TTC549 (cell line): ENCODE measurements around the gene CSF3R.

Experiments used
- FAIRE-seq: peaks from 2 replicates; lab custom pipeline; 2012; peaks lifted over from hg19 to GRCh38; lab: Jason Lieb, UNC

CSF3R gene

DNA sequence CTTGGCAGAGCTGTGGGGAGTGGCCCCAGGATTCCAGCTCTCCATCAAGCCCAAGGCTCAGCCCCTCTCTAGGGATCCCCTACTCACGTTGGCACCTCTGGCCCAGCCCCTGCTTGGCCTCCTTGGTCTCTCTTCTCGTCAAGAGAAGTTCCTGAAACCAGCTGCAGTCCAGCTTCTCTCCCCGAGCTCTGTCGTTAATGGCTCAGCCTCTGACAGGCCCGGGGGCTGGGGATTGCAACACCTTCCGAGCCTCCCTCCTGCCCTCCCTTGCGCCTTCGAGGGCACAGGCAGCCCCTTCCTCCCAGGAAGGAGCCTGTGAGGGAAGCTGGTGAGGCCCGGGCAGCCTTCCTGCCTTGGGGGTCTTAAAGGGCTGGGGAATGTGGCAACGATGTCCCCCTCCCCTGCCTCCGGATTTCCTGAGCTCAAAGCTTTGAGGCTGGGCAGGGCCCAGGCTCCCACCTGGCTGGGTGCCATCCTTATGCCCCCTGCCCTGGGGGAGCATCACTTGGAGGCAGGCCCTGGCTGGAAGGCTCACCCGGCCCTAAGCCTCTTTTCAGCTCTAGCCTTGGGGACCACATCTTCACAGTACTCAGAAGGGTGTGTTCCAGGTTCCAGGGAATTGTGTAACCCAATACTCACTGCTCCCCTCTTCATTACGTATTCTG is at the start of gene CSF3R:
TSS of gene CSF3R (minus strand) at position 190 of the 665 bp plus-strand sequence. CDS start 3,417 bp downstream, outside the sequence.
- no peak for FAIRE-seq

DNA sequence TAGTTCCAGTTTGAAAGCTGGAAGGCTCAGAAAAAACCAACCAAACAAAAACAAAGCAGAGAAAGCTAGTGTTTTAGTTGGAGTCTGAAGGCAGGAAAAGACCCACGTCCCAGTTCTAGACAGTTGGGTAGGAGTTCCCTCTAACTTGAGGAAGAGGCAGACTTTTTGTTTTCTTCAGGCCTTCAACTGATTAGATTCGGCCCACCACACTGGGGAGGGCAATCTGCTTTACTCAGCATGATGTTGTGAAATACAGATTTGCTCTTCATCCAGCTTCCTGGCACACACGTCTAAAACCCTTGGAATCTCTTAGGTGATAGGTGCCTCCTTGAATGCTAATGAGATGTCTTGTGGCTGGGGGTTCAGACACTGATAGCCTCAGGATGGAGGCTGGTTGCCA is 49.1 kb upstream of the CSF3R start:
- no peak for FAIRE-seq

DNA sequence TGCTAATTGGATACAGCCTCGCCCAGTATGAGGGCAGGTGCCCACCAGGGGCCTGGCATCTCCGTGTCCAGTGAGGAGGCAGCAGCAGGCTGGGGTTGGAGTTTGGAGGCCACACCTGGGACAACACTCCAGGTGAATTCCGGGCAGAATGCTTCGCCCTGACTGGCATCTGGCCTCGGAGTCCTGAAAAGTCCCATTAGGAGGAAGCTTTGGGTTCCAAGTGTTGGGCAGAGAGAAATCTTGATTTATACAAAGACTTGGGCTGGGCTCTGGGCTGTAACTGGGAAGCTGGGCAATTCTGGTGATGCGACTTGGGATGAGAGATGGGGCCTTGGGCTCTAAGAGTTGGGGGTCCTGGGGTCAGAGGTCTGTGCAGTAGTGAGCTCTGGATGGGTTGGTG is 48.1 kb upstream of the CSF3R start:
- no peak for FAIRE-seq

DNA sequence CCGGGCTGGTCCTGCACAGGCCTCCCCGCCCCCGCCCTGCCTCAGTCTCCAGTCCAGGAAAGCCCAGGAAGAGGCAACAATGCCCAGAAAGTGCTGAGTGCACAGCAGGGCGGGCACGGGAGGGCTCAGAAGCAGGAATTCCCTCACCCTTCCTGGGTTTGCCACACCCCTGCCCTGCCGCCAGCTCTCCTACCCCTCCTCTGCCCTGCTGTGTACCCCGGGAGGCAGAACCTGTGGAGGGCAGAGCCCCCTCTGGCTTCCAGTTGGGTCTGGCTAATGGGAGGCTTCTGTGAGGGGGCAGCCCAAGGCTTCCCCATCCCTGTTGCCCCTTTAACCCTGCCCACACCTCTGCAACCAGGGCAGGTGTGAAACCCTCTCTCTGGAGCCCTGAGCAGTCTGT is 47.5 kb upstream of the CSF3R start:
- FAIRE-seq, result no peak

DNA sequence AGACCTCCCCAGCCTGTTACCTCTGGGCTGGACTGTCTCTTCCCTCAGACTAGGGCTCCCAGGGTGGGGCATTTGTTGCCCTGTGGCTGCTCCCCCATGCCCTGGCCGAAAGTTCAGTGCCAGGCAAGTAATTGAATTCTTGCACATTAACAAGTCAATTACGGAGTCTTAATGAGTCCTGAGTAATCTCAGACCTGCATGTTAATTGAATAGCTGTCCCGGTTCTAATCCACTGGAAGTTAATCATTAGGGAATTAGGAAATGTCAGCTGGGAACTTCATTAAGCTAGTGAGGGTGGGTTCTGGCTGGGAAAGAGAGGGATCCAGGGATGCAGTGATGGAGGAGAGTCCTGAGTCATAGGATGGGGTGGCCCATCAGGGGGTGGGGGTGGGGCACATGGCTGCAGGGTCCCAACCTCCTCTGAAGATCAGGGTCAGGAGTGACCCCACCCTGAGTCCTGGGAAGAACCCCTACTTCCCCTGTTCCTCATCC is 47.1 kb upstream of the CSF3R start:
- no peak for FAIRE-seq

DNA sequence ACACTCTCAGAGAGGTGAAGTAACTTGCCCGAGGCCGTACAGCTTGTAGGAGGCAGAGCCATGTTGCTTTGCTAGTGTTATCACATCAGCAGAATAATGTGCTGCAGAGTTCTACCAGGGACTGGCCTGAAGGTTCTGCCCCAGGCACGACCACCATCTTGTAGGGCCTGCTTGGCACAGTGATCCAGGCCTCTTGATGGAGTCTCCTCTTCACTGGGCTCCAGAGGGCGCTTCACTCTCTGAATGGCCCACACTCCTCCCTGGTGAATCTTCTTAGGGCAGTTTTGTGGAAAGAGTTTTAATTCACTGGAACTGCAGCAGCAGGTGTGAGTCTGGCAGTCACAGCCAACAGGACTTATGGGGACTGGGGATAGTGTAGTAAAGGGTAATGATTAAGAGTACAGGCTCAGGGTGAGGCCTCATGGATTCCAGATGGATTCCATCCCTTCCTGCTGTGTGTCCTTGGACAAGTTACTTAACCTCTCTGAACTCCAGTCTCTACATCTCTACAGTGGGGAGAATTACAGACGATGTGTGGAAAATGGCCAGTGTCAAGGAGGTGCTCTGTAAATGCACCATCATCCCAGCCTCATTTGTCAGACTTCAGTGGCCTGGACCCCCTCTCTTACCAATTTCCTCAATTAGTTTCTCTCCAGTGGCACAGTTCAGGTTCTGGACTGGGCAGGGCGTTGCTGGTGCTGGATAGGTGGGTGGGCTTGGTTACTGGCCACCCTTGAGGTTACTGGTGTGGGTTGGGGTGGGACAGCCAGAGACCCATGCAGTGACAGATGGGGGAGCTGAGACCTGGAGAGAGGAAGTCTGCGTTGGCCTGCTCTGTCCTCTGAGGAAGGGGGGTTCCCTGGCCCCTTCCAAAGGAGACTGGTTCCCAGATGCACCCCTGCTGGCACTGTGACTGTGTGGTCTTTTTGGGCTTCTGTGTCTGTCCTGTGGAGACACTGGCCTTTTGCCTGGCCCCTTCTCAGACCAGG is 45.9 kb upstream of the CSF3R start:
- FAIRE-seq, result no peak

DNA sequence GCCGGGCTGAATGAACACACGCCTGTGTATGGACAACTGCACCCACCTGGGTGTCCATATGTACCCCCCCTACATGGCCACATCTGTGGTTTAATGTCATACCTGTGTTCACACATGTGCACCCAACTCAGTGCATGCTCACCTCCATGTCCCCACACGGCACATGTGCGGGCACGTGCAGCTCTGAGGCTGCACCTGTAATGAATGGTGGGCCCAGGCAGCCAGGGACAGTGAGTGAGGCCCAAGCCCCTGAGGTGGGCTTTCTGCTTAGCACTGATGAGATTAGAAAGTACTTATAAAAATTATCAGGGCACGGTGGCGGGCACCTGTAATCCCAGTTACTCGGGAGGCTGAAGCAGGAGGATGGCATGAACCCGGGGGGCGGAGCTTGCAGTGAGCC is 42.5 kb upstream of the CSF3R start:
- no peak for FAIRE-seq

DNA sequence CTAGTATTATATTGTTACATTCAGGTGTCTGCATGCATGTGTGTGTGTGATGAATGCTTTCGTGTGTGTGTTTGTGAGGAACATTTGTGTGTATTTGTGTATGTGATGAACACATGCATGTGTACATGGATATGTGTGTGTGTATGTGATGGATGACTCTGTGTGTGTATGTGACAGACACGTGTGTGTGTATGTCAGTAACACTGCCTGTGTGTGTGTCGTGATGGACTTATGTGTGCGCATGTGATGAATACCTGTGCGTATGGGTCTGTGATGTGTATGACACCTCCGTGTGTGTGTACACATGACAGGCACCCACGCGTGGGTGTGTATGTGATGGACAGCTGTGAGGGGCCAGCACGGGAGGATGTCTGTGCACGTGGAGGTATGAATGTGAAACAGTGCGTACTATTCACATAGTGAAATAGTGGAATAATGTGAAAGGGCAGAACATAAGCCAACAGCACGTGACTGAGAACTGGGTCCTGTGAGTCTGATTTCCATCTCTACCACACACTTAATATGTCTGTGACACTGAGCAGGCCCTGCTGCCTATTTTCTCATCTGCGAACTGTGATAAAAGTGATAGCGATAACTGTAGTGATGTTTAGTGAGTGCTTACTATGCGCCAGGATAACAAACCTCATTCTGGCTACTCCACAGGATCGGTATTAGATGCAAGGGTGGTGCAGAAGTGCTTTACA is 41.8 kb upstream of the CSF3R start:
- no peak for FAIRE-seq

DNA sequence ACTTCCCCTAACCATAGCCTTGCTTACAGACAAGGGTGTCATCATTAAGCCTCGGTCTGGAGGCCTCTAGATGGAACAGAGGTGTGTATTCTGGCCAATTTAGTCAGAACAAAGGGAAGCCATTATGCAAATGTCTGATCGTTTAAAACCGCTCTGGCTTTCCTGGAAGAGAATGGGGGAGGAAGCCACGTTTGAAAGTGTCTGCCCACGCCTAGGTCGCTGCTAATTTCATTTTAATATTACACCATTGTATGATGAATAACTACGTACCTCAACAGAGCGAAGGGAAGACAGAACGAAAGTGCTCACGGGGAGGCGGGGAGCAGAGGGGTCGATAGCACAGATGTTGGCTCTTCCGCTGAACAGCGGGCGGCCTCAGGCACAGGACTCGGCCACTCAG is 41.1 kb upstream of the CSF3R start:
- FAIRE-seq, result no peak

DNA sequence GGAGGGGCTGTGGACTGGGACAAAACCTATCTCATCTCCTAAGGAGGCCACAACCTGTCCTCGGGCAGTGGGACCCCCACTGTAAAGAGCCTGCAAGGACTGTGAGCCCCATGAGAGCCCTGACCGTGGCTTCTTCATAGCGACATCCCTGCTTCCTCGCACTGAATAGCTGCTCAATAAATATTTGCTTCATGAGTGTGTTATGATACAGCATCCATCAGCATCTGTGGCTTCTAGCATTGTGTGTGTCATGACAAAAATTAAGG is 40.5 kb upstream of the CSF3R start:
- FAIRE-seq, result no peak

DNA sequence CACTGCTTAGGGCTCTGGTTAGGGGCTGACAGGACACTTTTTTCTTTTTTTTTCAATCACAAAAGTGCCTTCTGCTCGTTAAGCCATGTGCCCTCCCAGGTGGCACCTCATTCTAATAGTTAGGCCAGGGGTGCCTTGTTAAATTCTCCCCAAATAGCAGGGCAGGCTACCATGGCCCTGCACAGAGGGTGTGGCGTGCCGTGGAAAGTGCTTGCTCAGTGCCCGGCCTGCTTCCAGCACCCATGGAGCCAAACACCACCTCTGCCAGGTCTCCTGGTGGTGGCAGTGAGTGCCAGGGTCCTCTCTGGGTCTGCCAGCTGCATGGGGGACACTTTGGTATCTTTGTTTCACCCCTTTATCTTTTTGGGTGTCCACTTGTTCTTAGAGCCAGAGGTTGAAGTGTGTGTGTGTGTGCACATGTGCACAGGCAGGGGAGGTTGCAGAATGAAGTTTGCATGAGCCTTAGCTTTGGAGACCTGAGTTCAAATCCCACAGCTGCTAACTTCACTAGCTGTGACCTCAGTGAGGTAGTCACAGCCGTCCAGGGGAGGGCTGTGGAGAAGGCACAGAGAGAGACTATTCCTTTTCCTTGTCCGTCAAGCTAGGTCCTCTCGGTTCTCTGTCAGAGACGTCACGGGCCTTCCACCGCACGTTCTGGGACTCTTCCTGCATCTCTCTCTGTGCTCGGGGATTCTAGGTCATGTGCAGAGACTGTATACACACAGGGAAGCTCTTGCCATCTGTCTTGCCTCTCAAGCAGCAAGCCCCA is 39.9 kb upstream of the CSF3R start:
- FAIRE-seq, result no peak

DNA sequence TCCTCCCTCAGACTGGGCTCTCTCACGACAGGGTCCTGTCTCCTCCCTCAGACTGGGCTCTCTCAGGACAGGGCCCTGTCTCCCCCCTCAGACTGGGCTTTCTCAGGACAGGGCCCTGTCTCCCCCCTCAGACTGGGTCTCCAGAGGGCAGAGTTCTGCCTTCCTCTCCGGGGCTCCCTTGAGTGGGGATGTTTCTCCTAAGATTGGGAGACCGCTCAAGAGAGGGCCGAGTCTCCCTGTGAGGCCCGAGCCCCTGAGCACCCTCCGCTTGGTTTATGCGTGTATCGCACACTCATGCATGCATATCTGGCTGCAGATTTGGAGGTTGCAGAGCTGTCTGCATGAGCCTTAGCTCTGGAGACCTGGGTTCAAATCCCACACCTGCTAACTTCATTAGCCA is 39.3 kb upstream of the CSF3R start:
- no peak for FAIRE-seq

DNA sequence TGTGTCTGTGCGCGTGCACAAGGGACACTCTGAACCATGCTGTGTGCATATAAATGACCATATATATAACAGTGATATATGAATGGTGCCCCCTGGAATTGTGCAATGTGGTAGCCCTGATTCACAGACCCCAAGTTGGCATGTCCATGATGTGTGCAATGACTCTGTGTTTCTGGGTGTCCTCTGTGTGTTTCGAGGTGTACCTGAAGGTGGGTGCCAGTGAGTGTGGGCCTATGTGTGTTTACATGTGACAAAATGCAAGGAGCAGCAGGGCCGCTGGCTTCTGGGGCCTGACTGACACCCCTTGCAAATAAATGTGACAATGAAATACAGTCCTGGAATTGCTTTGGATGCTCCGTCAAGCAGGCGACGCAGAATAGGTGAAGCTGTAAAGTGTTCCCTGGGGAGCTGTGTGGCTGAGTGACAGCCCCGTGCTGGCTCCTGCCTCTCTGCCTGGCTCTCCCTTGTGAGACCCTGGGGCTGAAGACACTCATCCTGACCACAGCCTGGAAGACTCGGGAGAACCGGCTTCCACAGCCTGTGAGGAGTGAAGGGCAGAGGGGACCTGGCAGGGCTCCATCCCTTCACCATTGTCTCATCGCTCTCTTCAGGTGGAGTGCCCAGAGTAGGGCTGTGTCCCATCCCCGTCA is 38.2 kb upstream of the CSF3R start:
- FAIRE-seq, result no peak

DNA sequence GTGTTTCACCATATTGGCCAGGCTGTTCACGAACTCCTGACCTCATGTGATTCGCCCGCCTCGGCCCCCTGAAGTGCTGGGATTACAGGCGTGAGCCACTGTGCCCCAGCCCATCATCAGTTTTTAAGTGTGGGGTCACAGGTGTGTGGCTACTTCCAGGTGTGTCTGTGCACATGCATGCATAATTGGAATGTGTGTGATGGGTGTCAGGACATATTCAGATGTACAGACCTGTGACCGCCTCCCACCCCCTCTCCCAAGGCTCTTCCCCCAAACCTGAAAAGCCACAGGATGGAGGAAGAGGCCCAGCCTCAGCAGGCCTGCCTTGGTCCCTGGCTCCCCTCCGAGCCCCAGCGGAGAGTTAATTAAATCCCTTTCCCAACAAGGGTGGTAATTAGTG is 37.3 kb upstream of the CSF3R start:
- FAIRE-seq, result no peak

DNA sequence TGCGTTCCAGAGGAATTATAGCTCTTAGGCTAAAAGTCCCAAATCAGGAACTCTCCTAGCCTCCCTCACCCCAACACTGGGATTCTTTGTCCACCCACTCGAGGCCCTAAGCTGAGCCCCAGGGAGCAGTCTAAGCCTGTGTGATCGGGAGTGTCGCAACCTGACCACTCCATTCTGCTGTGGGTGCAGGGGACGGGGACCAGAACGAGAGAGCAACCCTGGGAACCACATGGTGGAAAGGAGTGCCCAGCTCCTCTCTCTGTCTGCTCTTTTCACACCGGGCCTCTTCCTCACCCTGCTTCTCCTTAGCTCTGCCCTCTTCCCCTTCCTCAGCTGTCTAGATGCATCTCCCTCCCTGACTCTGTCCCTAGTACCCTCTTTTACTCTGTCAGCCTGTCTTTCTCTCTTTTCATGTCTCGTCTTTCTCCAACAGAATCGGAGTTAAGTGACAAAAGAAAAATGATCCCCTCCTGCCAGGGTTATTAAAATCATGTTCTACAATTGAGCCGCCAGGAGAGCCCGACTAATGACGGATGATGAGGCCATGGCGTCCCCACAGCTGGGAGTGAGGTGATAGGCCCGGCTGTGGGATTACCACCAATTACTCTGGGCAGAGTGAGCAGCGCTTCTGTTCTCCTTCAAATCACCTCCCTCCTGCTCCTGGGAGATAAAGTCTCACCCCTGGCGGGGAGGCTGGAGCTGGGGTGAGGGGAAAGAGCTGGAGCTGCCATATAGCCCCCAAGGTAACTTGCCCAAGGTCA is 34.5 kb upstream of the CSF3R start:
- no peak for FAIRE-seq

DNA sequence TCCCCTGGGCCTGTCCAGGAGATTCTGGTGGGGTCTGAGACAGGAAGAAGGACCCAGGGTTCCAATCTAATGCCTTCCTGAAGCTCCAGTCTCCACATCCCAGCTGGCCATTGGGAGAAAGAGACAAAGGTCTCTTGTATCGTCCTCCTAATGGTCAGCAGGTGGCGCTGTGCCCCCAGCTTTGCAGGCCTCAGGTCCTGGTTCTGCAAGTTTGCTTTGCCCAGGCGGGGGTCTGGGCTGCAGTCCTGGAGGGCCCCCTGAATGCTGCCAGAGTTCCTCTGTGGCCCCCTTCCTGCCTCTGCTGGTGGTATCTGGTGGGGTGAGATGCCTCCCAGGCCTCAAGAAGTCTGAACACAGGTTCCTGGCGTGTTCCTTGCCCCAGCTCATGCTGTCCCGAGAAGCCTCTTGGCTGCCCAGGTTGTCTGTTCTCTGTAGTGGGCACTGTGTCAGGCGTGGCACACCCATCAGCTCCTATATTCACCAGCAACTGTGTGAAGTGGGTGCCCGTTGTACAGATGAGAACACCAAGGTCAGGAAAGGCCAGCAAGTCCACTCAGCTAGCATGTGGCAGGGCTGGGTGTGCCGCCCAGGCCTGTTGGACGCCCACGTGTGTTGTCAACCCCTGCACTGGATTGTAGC is 33.8 kb upstream of the CSF3R start:
- FAIRE-seq, result no peak

DNA sequence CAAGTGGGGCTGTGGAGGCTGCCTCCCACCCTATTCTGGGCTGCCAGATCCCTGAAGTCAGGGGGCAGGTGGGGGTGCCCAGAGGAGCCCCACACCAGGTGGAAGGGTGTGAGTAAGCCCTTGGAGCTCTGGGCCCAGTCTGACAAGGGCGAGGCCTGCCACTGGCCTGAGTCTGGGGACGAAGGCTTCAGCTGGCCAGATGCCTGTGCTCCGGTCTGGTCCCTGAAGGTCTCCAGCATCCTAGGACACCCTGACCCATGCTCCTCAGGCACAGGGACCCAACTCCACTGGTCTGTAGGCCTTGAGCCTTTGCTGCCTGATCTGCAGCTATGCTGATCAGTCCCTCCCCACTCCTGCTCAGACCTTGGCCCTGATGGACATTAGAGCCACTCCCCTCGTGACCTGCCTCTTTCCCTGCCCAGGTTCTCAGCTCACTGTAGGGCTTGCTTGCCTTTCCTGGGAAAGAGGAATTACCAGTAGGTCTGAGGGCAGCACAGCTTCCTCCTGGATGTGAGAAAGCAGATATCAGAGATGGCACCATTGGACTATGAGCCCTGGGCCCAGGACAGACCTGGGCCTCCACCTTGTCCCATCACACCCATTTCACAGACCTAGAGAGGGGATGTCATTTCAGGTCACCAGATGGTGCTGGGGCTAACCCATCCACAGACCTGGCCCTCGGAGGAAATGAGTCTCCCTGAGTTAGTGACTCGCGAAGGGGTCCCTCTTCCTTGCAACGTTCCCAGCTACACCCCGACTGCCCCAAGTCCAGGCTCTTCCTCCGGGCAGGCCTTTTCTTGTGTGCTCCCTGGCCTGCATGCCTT is 32.8 kb upstream of the CSF3R start:
- FAIRE-seq, result no peak

DNA sequence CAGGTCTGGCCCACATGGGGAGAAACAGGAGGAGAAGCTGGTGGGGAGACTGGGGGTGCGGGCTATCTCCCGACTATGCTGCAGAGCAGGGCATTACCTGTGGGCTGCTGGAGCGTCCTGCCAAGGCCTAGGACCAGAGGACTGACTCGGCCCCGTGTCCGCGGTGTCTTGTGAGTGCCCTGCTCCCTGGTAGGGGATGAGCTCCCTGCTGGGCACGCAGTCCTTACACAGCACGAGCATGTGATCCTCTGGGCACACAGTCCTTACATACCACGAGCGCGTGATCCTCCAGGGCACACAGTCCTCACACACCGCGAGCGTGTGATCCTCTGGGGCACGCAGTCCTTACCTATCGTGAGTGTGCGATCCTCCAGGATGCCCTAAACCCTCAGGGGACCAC is 31.8 kb upstream of the CSF3R start:
- no peak for FAIRE-seq

DNA sequence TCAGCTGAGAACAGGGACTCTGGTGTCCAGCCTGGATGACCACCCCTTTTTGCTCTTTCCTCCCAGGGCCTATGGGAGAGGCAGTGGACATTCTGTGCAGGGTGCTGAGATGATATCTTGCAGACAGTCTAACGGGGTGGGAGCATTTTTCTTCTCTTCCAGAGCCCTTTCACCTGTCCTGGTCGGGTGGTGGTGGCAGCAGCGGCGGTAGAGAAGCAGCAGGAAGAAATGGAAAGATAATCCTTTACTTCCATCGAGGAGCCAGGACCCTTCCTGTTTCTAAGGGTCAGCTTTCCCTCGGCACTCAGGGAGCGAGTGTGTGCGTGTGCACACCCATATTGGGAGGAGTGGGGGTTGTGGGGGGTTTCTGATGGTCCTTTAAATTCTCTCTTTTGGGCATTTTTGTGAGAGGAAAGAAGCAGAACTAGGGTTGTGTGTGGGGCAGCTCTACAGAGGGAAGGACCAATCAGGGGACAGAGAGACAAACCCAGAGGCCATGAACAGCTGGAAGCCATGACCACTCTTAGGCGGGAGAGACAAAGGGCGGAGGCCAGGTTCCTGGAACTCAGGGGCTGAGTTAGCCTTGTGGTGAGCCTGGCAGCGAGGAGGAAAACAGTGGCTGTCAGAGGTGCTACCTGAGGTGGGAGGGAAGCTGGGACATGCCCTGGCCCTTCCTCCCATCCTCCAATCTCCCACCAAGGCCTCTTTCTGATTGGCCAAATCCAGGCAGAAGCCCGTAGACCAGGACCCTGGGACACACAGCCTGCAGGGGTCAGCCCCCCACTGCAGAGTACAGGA is 31.2 kb upstream of the CSF3R start:
- FAIRE-seq, result no peak
